ENCODE measurements around the gene POLDIP3. TPM values are rescaled to one million over a fixed set of nuclear protein-coding genes. Genes with fewer than 3 reads are reported as not detected.

Gene POLDIP3
- total and polyA plus RNA-seq, 2 donors (not counting 3 experiments of a cell fraction or from before 2014, with no cell fraction given) = 29.3 to 60.4 TPM

- no TSS peak for BruUV-seq (replicated peaks)
- intact Hi-C loops (cut with micrococcal nuclease) (no loop called here), dilution Hi-C loops (cut with MboI; ENCODE audit: extremely low pct_ligation_motif_present, low sequenced_read_pairs) (no loop called here)
- CTCF ChIA-PET = interaction anchor here (1.4 to 1.6 kb wide), 2 partner anchors 15 to 208 kb away, joined by 3 to 4 read pairs; no protein-coding TSS in a partner anchor
- peaks cover 35% of the 10 kb centered on the region for H3K4me1 ChIP-seq (ENCODE audit: control insufficient read depth, extremely low read depth, insufficient read depth, low read length)
- H4K20me1 ChIP-seq (replicated peaks; ENCODE audit: control insufficient read depth, extremely low read depth, insufficient read depth, low read length) = no peaks in the 10 kb centered on the region
- H3K9ac ChIP-seq (replicated peaks; ENCODE audit: extremely low read depth, insufficient read depth, low read length) = no peak overlapping the region
- peaks cover 61% of the 10 kb centered on the region for H3K79me2 ChIP-seq (ENCODE audit: control insufficient read depth, insufficient read depth, low read length)
- H3K9me3 ChIP-seq (replicated peaks; ENCODE audit: control insufficient read depth, insufficient read depth, low read length) = no peaks in the 10 kb centered on the region
- DNase-seq (ENCODE audit: low read depth, low spot score) (no peak), FAIRE-seq (no peak)
- no peaks in the 10 kb centered on the region for H3K9me1 ChIP-seq (replicated peaks; ENCODE audit: control insufficient read depth, extremely low read depth, insufficient read depth, low read length)
- no peak overlapping the region for H2AFZ ChIP-seq (ENCODE audit: low read depth, low read length)
- POLR2A ChIA-PET = interaction anchor here (1.1 kb wide), 1 partner anchor 37 kb away, joined by 3 read pairs; no protein-coding TSS in a partner anchor
- no peak overlapping the region for H3K4me3 ChIP-seq (replicated peaks in 1 of 3; ENCODE audit: insufficient read depth in 1 of 3, low read depth in 1 of 3, low read length in 3 of 3)
- H3K4me2 ChIP-seq (ENCODE audit: insufficient read depth, low read length) = no peak overlapping the region
- no peak overlapping the region for H3K27ac ChIP-seq (ENCODE audit: insufficient read depth, low read depth, low read length)
- no peaks in the 10 kb centered on the region for H3K27me3 ChIP-seq (ENCODE audit: control insufficient read depth in 2 of 2, insufficient read depth in 2 of 2, low read length in 2 of 2)
- TF ChIP-seq EZH2 (IDR thresholded peaks at IDR 0.05; ENCODE audit: borderline replicate concordance, low read depth, low read length, severe bottlenecking) = no peak
- TF ChIP-seq JUN (IDR thresholded peaks at IDR 0.05; ENCODE audit: borderline replicate concordance, insufficient read depth, insufficient read length, low read depth) = no peak
- no peak for TF ChIP-seq GATA2 (IDR thresholded peaks at IDR 0.05; ENCODE audit: insufficient read depth, insufficient read length, low read depth, low read length)
- TF ChIP-seq, protein P1, sequence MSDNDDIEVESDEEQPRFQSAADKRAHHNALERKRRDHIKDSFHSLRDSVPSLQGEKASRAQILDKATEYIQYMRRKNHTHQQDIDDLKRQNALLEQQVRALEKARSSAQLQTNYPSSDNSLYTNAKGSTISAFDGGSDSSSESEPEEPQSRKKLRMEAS (IDR thresholded peaks at IDR 0.05; ENCODE audit: insufficient read depth, insufficient read length) = no peak
- TF ChIP-seq POLR2AphosphoS5 (IDR thresholded peaks at IDR 0.05; ENCODE audit: insufficient read depth, low read depth, low read length) = no peak
- no peak for TF ChIP-seq MYC (IDR thresholded peaks at IDR 0.05; ENCODE audit: low read depth, low read length)
- H3K36me3 ChIP-seq (ENCODE audit: control insufficient read depth in 2 of 2, extremely low read depth in 1 of 2, insufficient read depth in 2 of 2, low read length in 2 of 2) = peaks cover 0 to 2% of the 10 kb centered on the region in 2 experiments
Measured at GRCh38 chr22:42612336-42612735, 2.3 kb downstream of the POLDIP3 start.

GRCh38 chr22:42611051-42611450, 3.6 kb downstream of the POLDIP3 start:
- intact Hi-C loops (cut with micrococcal nuclease) (no loop called here), dilution Hi-C loops (cut with MboI; ENCODE audit: extremely low pct_ligation_motif_present, low sequenced_read_pairs) (no loop called here)
- TF ChIP-seq POLR2AphosphoS5 (IDR thresholded peaks at IDR 0.05; ENCODE audit: insufficient read depth, low read depth, low read length) = no peak
- TF ChIP-seq EZH2 (IDR thresholded peaks at IDR 0.05; ENCODE audit: borderline replicate concordance, low read depth, low read length, severe bottlenecking) = no peak
- no peak for TF ChIP-seq CTCF (IDR thresholded peaks at IDR 0.05; ENCODE audit: extremely low read depth in 1 of 2, insufficient read depth in 1 of 2, low read depth in 1 of 2, low read length in 2 of 2)
- TF ChIP-seq, protein P1 (IDR thresholded peaks at IDR 0.05; ENCODE audit: insufficient read depth, insufficient read length) = no peak
- TF ChIP-seq MYC (IDR thresholded peaks at IDR 0.05; ENCODE audit: low read depth, low read length) = no peak
- TF ChIP-seq GATA2 (IDR thresholded peaks at IDR 0.05; ENCODE audit: insufficient read depth, insufficient read length, low read depth, low read length) = no peak
- TF ChIP-seq POLR2A (IDR thresholded peaks at IDR 0.05; ENCODE audit: low read depth, low read length) = no peak
- no peak for TF ChIP-seq FOS (IDR thresholded peaks at IDR 0.05; ENCODE audit: borderline replicate concordance, insufficient read depth, low read length)
- no peak for TF ChIP-seq JUN (IDR thresholded peaks at IDR 0.05; ENCODE audit: borderline replicate concordance, insufficient read depth, insufficient read length, low read depth)
- no peaks in the 10 kb centered on the region for H4K20me1 ChIP-seq (replicated peaks; ENCODE audit: control insufficient read depth, extremely low read depth, insufficient read depth, low read length)
- H3K9me1 ChIP-seq (replicated peaks; ENCODE audit: control insufficient read depth, extremely low read depth, insufficient read depth, low read length) = no peaks in the 10 kb centered on the region
- H3K27me3 ChIP-seq (ENCODE audit: control insufficient read depth in 2 of 2, insufficient read depth in 2 of 2, low read length in 2 of 2) = no peaks in the 10 kb centered on the region
- no peaks in the 10 kb centered on the region for H3K9me3 ChIP-seq (replicated peaks; ENCODE audit: control insufficient read depth, insufficient read depth, low read length)
- peaks cover 35% of the 10 kb centered on the region for H3K4me1 ChIP-seq (ENCODE audit: control insufficient read depth, extremely low read depth, insufficient read depth, low read length)
- ChIA-PET POLR2A (no interaction called here), CTCF (no interaction called here)
- no peak overlapping the region for H3K4me2 ChIP-seq (ENCODE audit: insufficient read depth, low read length)
- no TSS peak for BruUV-seq (replicated peaks)
- H2AFZ ChIP-seq (ENCODE audit: low read depth, low read length) = no peak overlapping the region
- H3K79me2 ChIP-seq (ENCODE audit: control insufficient read depth, insufficient read depth, low read length) = peaks cover 71% of the 10 kb centered on the region
- no peak overlapping the region for H3K4me3 ChIP-seq (replicated peaks in 1 of 3; ENCODE audit: insufficient read depth in 1 of 3, low read depth in 1 of 3, low read length in 3 of 3)
- no peak for FAIRE-seq
- H3K36me3 ChIP-seq (ENCODE audit: control insufficient read depth in 2 of 2, extremely low read depth in 1 of 2, insufficient read depth in 2 of 2, low read length in 2 of 2) = peaks cover 0 to 2% of the 10 kb centered on the region in 2 experiments
- H3K27ac ChIP-seq (ENCODE audit: insufficient read depth, low read depth, low read length) = no peak overlapping the region
- no peak for DNase-seq (ENCODE audit: low read depth, low spot score)
- no peak overlapping the region for H3K9ac ChIP-seq (replicated peaks; ENCODE audit: extremely low read depth, insufficient read depth, low read length)
